Measurements from ENCODE around the gene TMPRSS15. TPM values are rescaled to one million over a fixed set of nuclear protein-coding genes. Genes with fewer than 3 reads are reported as not detected.
"Not testable (repeated sequence)": the region's sequence is repeated elsewhere in the genome, so short reads cannot be mapped to it uniquely, and the experiment has no call there.

Gene TMPRSS15
- not detected in 2 replicates for total RNA-seq

DNA sequence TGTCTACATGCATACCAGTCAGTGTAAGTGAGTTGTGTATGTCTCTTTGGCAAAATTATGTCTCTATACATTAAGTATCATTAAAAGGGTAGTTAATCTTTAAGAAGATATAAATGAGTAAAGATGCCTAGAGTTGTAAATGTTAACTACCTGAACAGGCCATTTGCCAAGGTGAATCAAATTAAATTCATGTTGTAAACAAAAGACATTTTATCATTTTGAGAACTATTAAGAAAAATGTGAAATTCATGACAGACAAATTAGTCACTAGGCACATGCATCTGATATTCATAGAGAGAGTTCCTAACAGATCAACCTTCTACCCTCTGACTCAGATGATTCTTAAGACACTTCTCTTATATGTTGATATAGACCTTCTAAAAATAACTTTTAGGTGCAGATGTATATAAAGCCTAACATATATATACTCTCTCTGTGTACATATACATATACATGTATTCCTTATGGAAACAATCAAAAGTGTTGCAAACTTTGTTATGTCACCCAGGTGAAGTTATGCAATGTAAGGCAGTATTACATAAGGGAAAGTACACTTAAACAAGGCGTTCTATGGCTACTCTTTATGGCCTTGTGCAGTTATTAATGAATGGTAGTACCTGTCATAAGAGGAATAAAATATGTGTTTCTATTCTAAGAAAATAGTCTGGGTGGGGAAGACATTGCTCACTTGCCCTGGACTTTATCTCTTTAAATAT, at the start of gene TMPRSS15:
TSS of gene TMPRSS15 (minus strand) at position 51 of the 716 bp plus-strand sequence. CDS start 163 bp downstream, outside the sequence.
- no peak for DNase-seq (ENCODE audit: low read depth in 2 of 2)

DNA sequence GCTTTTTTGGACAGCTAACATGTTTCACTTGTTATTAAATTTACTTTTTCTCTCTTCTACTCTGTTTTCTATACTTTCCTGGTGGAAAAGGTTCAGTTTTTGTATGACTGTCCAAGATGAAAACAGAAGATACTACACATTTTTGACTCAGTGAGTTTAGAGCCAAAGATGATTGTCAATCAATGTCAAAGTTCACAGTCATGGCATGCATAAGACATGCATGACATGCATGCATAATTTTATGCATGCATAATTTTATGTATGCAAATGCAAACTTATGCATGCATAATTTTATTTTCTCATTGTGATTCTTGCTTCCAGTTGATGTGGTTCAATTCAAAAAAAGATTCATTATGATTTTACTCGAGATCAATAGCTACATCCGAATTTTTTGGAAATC, 48.1 kb upstream of the TMPRSS15 start:
- no peak for DNase-seq (ENCODE audit: low read depth in 2 of 2)

DNA sequence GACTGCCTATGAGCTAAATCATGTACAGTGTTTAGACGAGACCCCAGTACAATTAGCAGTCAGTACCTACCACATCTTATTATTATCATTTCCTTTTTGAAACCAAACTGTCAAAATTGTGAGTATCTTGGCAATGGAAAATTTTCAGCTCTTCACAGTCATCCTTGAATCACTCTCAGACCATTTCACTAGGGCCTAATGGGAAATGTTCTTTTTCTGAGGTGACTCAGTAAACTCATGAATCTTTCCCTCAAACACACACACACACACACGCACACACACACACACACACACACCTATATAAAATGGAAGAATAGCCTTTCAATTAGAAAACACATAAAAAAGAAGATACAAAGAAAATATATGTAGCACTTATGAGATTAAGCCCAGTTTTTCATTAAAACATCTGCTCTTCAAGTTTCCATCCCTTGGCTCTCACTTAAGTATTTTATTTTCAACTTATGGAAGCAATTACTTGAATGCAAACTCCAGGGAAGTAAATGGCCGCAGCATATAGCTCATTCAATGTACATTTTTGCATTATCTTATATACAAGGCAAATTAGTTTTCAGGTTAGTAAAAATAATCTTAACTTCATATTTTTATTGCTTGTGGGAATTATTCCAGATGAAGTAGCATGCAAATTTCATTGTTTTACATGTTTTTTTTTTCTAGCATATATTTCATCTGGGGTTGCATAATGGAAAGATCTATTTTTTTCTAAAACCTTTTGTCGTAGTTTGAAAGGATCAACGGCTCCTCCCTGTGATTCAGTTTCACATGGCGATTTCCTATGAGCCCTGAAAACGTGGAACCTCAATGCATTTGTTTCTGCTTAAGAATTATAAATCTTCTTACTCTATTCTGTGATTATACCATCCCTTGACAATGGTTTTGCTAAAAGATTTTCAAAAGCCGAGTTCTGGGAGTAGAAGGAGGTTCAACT, 46.3 kb upstream of the TMPRSS15 start:
- no peak for DNase-seq (ENCODE audit: low read depth in 2 of 2)

DNA sequence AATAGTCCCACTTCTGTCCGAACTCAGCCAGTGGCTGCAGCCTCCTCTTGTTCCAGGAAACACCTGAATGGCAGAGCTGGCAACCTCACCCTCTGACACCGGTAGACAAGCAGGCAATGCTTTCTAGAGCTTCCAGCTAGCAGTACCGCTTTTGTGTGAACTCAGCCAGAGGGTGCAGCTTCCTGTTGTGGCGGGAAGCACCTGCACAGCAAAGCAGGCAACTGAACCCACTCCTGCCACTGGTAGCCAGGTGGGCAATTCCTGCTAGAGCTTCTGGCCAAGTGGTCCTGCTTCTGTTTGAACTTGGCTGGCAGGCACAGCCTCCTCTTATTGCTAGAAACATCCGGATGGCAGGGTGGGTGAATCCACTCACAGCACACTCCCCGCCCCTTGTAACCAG, 40.1 kb upstream of the TMPRSS15 start:
- DNase-seq (ENCODE audit: low read depth in 2 of 2), result no peak

DNA sequence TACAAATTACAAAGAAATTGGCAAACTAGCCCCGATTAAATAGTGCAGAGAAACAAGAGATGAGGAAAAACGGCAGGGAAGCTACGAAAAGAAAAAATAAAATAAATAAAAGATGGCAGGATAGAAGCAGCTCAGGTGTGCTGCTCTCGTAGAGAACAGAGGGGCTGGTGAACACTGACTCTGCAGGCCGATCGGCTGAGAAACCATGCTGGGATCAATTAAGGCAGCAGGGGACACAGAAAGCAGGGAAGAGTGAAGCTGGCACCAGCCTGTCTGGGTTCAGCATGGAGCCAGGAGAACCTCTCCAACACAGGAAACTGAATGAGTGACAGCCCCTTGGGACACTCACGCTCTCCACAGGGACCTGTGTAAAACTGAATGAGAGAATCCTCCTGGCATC, 39.5 kb upstream of the TMPRSS15 start:
- no peak for DNase-seq (ENCODE audit: low read depth in 2 of 2)

DNA sequence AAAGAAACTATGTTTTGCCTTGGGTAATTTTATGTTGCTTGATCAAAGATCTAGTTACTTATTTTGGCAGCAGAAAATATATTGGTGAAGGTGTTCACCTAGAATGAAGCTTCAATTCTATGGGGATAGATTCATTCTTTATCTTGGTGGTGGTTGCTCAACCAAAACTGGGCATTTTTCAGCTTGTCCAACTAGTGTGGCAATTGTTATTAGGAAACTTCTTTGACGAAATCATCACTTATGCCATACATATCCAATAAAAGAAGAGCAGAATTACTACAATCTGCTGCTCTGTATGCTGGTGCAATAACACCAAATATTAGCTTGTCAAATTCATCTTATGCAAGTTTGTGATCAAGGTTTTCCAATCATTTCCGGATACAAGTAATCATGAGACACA, 26.8 kb upstream of the TMPRSS15 start:
- DNase-seq (ENCODE audit: low read depth in 2 of 2), result no peak

DNA sequence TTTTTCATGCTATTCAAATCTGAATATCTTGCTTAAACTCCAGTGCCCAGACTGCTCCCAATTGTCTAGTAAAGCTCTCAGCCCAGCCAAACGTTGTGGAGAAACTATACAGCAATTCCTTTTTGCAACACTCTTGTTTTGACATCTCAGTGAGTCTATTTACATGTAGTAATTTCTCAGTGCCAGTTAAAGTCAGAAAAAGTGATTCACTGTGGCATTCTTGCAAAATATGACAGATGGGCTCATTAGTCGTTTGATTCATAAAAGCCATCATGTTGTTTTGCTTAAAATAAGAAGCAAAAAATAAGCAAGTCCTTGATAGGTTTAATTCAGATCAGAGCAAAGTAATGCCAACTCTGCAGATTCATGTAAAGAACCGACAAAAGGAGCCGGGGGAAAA, 20.7 kb upstream of the TMPRSS15 start:
- no peak for DNase-seq (ENCODE audit: low read depth in 2 of 2)

DNA sequence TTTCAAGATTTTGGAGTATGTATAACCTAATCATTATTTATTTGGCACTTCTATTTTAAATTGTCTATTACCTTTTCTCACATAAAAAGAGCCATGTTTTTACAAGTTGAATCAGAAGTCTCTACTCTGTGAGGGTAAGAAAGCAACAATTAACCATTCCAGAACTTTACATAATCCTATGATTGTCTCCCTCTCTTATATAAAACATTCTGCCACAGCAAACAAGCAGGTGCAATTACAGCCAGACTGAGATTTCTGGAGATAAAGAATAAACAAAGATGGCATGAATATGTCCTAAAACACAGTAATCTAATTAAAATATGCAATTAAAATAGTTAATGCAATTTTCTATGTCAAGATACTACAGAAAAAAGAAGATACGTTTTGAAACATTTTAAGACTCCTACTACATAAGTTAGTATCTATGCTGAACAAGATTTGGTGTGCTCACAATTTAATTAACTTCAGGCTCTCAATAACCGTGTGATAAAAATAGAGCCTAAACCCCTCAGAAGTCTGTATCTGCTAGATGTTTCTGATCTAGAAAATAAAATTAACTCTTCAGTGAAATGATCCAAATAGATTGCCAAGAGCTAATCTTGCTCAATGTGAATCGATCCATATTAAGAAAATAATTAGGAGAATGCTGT, 13.7 kb upstream of the TMPRSS15 start:
- DNase-seq (ENCODE audit: low read depth in 2 of 2), result no peak

DNA sequence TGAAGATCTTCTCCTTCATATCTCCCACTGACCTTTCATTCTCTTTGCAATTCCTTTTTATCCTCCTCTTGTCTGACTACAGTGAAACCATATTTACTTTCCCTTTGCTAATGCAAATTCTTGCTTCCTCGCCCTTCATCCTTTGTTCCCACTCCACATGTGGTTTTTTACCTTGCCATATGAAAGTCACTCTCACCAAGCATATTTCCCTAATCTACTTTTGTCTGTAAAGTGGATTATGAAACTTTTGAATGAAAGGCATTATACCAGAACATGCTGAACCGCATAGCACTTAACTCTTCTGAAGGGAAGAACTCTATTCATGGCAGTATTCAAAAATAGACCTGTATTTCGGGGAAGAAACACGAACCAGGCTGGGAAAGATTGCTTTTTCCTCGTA, 8.0 kb upstream of the TMPRSS15 start:
- no peak for DNase-seq (ENCODE audit: low read depth in 2 of 2)

DNA sequence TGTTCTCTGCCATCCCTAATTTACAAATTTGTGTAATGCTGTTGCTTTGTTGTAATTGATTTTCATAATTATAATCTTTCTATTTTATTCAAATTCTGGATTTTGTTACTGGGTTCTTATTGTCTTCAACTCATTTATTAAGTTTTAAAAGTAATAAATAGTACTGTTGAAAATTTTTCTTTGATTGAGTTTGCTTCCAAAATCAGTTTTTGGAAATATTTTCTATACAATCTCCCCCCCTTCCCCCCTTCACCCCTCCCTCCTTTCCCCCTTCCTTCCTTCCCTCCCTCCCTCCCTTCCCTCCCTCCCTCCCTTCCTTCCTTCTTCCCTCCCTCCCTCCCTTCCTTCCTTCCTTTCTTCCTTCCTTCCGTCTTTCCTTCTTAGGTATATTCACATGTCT, 6.0 kb upstream of the TMPRSS15 start:
- DNase-seq (ENCODE audit: low read depth in 2 of 2), result no peak

DNA sequence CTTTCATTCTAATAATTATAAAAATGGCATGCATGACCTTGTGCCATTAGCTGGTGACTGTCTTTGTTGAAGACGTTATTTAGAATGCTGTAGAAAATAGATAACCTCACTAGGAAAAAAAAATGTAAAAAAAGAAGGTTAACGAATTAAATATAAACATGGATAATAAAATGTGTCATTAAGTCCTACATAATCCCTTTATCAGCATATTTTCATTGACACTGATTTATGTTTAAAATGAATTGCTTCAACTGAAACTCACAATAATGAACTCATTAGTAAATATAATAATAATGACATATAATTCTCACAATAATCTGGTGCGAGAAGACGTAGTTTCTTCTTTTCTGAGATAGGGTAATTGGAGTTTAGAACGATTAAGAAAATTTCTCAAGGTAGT, 4.7 kb downstream of the TMPRSS15 start:
- no peak for DNase-seq (ENCODE audit: low read depth in 2 of 2)

DNA sequence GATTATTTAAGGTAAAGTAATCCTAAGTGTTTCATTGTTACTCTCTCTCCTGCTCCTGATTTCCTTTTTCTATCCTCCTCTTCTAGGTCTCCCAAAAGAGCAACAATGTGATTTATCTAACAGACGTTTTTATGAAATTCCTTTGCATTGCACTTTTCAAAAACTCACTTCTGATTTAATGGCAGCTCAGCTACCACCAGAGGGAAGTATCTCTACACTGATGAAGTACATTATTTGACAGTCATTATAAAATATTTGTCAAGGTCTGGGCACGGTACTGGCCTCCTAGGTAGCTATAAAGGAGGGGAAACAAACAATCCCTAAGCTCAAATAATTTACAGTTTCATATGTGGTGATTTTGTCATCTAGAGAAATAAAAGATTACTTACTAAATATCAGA, 15.6 kb downstream of the TMPRSS15 start:
- no peak for DNase-seq (ENCODE audit: low read depth in 2 of 2)

DNA sequence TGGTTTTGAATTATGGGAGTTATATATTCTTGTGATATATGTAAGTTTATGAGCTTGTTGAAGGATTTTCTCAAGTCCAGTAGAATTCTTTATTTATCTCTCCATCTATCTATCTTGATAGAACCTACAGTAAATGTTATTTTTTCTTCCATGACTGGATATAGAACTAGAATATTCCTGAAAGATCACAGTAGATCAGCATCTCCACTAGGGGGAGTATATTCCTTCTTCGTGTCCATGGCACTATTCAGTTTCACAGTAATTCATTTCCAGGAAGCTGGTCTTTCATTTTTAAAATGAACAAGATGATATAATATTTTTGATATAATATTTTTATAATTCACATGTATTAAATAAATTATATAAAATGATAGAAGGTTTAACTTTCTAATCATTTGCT, 18.8 kb downstream of the TMPRSS15 start:
- DNase-seq (ENCODE audit: low read depth in 2 of 2), result peak in 1 of 2 donors; percentile 0

DNA sequence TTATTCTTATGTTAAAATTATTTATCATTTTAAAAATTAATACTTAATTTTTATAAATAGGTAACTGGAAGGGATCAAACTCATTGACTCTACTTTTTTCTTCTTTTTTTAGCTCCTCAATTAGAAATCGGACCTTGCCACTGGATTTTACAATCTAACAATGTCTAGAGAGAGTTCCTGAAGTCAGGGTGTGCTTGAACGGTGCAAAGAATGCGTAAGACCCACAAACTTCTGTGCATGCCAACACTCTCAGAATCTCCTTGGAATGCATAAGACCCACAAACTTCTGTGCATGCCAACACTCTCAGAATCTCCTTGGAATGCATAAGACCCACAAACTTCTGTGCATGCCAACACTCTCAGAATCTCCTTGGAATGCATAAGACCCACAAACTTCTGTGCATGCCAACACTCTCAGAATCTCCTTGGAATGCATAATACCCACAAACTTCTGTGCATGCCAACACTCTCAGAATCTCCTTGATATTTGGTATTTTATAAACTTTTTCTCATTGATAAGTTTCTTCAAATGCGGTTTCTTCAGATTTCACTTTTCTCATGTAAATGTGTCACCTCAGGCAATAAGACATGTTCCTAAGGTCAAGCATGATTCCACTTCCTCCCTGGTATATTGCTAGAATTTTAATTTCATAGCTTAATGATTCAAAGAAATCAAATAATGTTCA, 20.5 kb downstream of the TMPRSS15 start:
- not testable (repeated sequence) for DNase-seq (ENCODE audit: low read depth in 2 of 2)

DNA sequence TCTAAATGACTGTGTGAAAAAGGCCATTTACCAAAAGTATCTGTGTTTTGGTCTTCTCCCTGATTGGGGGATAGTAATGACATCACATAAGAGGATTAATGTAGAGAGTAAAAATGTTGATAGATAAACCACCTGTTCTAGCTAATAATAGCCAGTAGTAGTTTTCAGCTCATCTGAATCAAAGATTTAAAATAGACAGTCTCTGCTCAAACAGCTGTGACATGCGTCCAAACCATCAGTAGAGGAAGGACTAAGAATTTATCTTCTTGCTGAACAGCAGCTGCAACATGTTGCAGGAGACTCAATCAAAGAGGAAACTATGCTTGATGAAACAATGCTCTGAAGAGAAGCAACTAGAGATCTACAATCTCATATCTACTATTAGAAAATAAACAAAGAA, 21.4 kb downstream of the TMPRSS15 start:
- no peak for DNase-seq (ENCODE audit: low read depth in 2 of 2)

DNA sequence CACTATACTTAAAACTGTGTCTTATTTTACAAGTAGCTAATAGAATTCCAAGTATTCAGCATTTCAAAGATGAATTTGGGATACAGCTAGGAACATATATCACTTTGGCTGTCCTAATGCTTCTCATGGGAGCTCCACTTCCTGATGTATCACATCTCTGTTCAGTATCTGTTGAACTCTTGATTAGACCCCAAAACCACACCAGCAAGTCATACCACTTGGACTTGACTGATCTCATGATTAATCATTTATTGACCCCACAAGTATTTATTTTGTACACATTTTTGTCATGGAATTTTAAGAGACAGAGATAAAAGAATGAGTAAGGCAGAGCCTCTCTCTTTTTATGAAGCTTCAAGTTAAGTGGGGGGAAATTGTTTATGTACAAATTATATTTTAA, 30.0 kb downstream of the TMPRSS15 start:
- DNase-seq (ENCODE audit: low read depth in 2 of 2), result no peak

DNA sequence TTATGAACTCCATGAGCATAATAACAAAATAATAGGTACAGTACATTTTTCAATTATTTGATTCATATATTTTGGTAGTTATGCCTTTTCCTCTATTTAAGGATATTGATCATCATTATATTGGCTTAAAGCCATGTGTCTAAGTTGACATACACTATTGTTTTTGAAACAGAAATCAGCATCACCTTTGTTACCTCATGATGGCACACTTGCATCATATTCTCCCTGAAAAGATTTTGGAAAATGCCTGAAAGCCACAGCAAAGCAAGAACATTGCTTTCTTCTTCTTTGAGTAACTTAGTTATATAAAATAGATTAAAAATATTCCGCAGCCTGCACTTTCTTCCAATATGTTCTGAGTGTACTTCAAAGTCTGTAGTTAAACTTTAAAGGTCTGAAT, 33.3 kb downstream of the TMPRSS15 start:
- DNase-seq (ENCODE audit: low read depth in 2 of 2), result no peak

DNA sequence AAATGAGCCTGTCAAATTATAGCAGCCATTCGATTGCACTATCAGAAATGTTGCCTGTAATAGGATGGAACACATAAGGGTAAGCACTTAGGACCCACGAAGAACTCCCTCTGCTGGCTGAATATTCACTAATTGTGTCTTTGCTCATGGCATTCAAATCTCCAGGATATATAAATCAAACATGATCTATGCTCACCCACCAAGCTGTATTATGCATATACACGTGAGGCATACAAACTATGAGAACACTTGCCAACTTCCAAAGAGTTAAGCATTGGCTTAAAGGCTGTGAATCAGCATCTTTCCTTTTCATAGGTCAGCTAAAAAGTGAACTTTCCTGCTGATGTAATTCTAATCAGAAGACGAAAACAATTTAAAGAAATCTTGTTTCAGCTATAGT, 34.5 kb downstream of the TMPRSS15 start:
- DNase-seq (ENCODE audit: low read depth in 2 of 2), result peak in 1 of 2 donors; percentile 1

DNA sequence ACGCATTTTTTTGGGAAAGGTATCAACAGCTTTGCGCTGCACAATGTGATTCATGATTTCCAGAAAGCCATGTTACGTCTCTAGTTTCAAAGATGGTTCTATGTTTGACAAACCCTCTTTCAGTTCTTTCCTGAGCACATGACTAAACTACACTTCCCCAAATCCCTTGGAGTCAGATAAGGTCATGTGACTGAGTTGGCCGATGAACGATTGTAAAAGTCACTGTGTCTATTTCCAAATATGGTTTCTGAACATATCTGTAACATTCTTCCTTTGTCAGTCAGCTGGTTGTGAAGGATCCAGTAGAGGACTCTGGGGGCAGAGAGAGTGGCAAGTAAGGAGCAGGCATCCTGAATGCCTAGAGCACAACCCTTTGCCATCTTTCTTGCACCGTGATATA, 35.4 kb downstream of the TMPRSS15 start:
- no peak for DNase-seq (ENCODE audit: low read depth in 2 of 2)

DNA sequence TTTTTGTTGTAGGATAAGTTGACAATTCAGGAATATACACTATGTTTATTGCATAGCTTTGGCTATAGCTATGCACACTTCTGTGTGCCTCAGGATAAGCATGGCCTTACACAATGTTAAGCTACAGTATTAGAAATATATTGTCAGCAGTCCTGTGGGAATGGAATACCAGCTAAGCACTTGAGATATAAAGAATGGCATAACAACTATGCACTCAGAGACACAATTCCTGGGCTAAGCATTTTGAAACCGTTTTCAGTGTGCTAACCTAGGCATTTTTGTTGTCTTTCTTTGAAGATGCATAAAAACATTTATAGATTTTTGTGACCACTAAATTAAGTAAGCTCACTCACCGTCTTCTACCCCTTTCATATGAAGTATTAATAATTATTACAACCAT, 46.8 kb downstream of the TMPRSS15 start:
- DNase-seq (ENCODE audit: low read depth in 2 of 2), result no peak

DNA sequence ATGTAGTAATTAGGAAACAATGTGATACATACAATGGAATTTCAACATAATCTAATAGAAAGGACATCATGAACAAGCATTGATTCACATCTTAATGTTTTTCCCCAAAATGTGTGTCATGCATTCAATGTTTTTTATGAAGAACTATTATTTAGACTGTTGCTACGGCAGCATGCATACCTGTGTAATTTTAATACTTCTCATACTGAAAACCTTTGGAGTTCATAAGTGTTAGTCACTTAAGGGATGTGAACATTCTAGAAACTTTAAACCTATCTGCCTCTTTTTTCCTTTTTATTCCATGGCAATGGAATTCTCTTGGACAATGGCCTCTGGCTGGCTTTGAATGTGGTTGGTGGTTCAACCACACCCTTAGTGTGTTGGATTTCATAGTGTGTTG, 48.6 kb downstream of the TMPRSS15 start:
- no peak for DNase-seq (ENCODE audit: low read depth in 2 of 2)

DNA sequence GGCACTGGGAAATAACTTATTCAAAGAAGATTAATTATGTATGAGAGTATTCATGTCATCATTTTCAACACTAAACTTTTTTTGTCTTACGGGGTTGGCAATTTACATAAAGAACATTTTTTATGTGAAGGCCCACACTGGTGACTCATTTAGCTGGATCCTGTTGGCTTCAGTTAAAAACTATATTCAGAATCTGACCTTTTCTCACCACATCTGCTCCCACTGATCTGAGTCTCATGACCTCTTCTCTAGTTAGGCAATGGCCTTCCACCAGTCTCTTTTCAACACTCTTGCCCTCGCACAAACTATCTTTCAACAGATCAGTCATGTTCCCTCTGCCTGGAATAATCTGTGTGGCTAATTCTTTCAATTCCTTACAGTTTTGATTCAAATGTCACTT, 53.4 kb downstream of the TMPRSS15 start:
- no peak for DNase-seq (ENCODE audit: low read depth in 2 of 2)

Data from dermis microvascular lymphatic vessel endothelial cell (primary cell).